K562 (cell line): Measurements from ENCODE around the gene HERC3. TPM values are rescaled to one million over a fixed set of nuclear protein-coding genes. Genes with fewer than 3 reads are reported as not detected.

Source experiments
- ATAC-seq: fragments of 200-7000 bp; cut with Tn5 transposase; 3 replicates; pipeline ENCODE4 v1.9.1; 2020; ENCODE audit warnings: moderate library complexity
- BruUV-seq: library from RNA; stranded (reverse); fragments of 400-500 nt; replicated peaks from 2 replicates; lab custom pipeline; 2021; lab: Mats Ljungman, UMichigan
- CTCF ChIA-PET: fragments of 300-600 bp; formaldehyde crosslinking; extraction: SDS; loops from one replicate; lab custom pipeline; 2021; ENCODE audit warnings: low intra/inter-chr PET ratio; lab: Yijun Ruan, JAX
- POLR2A ChIA-PET: fragments of 300-600, 350-650 bp; sonication (Branson Sonifier 250); formaldehyde crosslinking; extraction: SDS; loops from one replicate; lab custom pipeline; 2021; ENCODE audit warnings: antibody characterized with exemption, inconsistent platforms; lab: Yijun Ruan, JAX
- DNase-seq, 4 experiments: peaks; one replicate each; pipeline versions ENCODE4 v3.0.0 to v3.0.0-alpha.2; 2011 to 2018; ENCODE audit warnings: low spot score in 3 of 4, mixed read lengths in 3 of 4; ENCODE audit errors: extremely low read depth in 1 of 4
- FAIRE-seq: peaks from 2 replicates; lab custom pipeline; 2011; peaks lifted over from hg19 to GRCh38; lab: Jason Lieb, UNC
- H2AFZ ChIP-seq: 2 replicates; pipeline ENCODE4 v1.6.0; 2011; ENCODE audit warnings: low read depth, low read length, control low read depth, inconsistent platforms
- H3K27ac ChIP-seq: fragments of 200-600 bp; 3 replicates; pipeline ENCODE4 v1.8.0; 2011; ENCODE audit warnings: low read depth, mild to moderate bottlenecking, control low read depth, inconsistent platforms, low read length, moderate library complexity, mixed read lengths; ENCODE audit errors: extremely low read depth
- H3K27me3 ChIP-seq, 2 experiments: fragments of 300-600 bp in 1 of 2; 2 replicates in 1 of 2; 3 replicates in 1 of 2; pipeline versions ENCODE4 v1.6.0 to v1.8.0; 2011; ENCODE audit warnings: inconsistent platforms in 2 of 2, low read length in 2 of 2, mild to moderate bottlenecking in 1 of 2, mixed read lengths in 1 of 2, moderate library complexity in 1 of 2; ENCODE audit not compliant: control insufficient read depth in 2 of 2, insufficient read depth in 2 of 2
- H3K36me3 ChIP-seq: fragments of 300-600 bp; 3 replicates; pipeline ENCODE4 v1.8.0; 2011; ENCODE audit warnings: mild to moderate bottlenecking, low read length, inconsistent platforms; ENCODE audit not compliant: control insufficient read depth, insufficient read depth
- H3K4me1 ChIP-seq, 2 experiments: fragments of 200-600 bp in 1 of 2; replicated peaks in 1 of 2; 2 replicates in 1 of 2; 3 replicates in 1 of 2; pipeline versions ENCODE4 v1.5.1 to v1.8.0; 2011; ENCODE audit warnings: inconsistent platforms in 2 of 2, low read length in 2 of 2, mild to moderate bottlenecking in 1 of 2, mixed read lengths in 1 of 2, moderate library complexity in 1 of 2; ENCODE audit not compliant: control insufficient read depth in 2 of 2, insufficient read depth in 2 of 2
- H3K4me2 ChIP-seq: 2 replicates; pipeline ENCODE4 v1.6.1; 2011; ENCODE audit warnings: low read length, control low read depth, inconsistent platforms, mixed read lengths; ENCODE audit not compliant: insufficient read depth
- H3K4me3 ChIP-seq: fragments of 200-600 bp; sonication (generic), shearing (Covaris generic); 2 replicates; pipeline ENCODE4 v1.5.1; 2016; ENCODE audit warnings: control low read depth, inconsistent platforms
- H3K79me2 ChIP-seq: fragments of 200-600 bp; 3 replicates; pipeline ENCODE4 v1.8.0; 2011; ENCODE audit warnings: low read length, inconsistent platforms; ENCODE audit not compliant: control insufficient read depth, insufficient read depth
- H3K9ac ChIP-seq, 2 experiments: 2 replicates each; pipeline versions ENCODE4 v1.6.0 to v1.6.1; 2011; ENCODE audit warnings: low read depth in 2 of 2, low read length in 2 of 2, control low read depth in 1 of 2, inconsistent platforms in 1 of 2, mild to moderate bottlenecking in 1 of 2, mixed read lengths in 1 of 2; ENCODE audit not compliant: insufficient read depth in 1 of 2
- H3K9me1 ChIP-seq: one replicate; pipeline ENCODE4 v1.6.0; 2011; ENCODE audit warnings: inconsistent platforms, mild to moderate bottlenecking, low read length, moderate library complexity; ENCODE audit not compliant: control insufficient read depth, insufficient read depth
- H3K9me3 ChIP-seq: replicated peaks from 2 replicates; pipeline ENCODE4 v1.5.1; 2011; ENCODE audit warnings: low read depth, low read length, inconsistent platforms; ENCODE audit not compliant: control insufficient read depth, insufficient read depth
- H4K20me1 ChIP-seq: replicated peaks from 2 replicates; pipeline ENCODE4 v1.6.1; 2011; ENCODE audit warnings: low read length, inconsistent platforms, mixed read lengths; ENCODE audit not compliant: control insufficient read depth, insufficient read depth
- ASH1L ChIP-seq: fragments of 450-650 bp; IDR thresholded peaks from 2 replicates; pipeline ENCODE4 v1.6.1; 2018; ENCODE audit warnings: borderline replicate concordance, mild to moderate bottlenecking, low read depth; ENCODE audit not compliant: partially characterized antibody
- CTBP1 ChIP-seq: fragments of 450-650 bp; IDR thresholded peaks from 2 replicates; pipeline ENCODE4 v1.6.1; 2016; ENCODE audit warnings: borderline replicate concordance
- GATAD2A ChIP-seq: fragments of 450-650 bp; IDR thresholded peaks from 2 replicates; pipeline ENCODE4 v1.6.1; 2017
- HDAC1 ChIP-seq, 2 experiments: fragments of 450-650 bp; IDR thresholded peaks; 2 replicates each; pipeline ENCODE4 v1.6.1; 2016 to 2017; ENCODE audit warnings: inconsistent platforms in 1 of 2, mild to moderate bottlenecking in 1 of 2, moderate library complexity in 1 of 2
- MBD1 ChIP-seq: fragments of 250-450 bp; sonication (Bioruptor Pico); IDR thresholded peaks from 2 replicates; pipeline ENCODE4 v1.8.0; 2022; ENCODE audit warnings: inconsistent platforms
- PML ChIP-seq: IDR thresholded peaks from 2 replicates; pipeline ENCODE4 v1.6.1; 2012; ENCODE audit warnings: low read length, inconsistent platforms
- SMARCB1 ChIP-seq: IDR thresholded peaks from 2 replicates; pipeline ENCODE4 v1.6.1; 2011; ENCODE audit warnings: improper control_type of control experiment, low read depth; ENCODE audit not compliant: insufficient read length
- VEZF1 ChIP-seq: fragments of 200-800 bp; sonication (Bioruptor generic); IDR thresholded peaks from 2 replicates; pipeline ENCODE4 v1.6.1; 2017; ENCODE audit warnings: missing genetic modification characterization, missing compliant biosample characterization
- ZNF57 ChIP-seq: fragments of 450-650 bp; formaldehyde crosslinking; IDR thresholded peaks from 2 replicates; pipeline ENCODE4 v1.4.0; 2020; ENCODE audit warnings: mild to moderate bottlenecking, moderate library complexity
- in situ Hi-C: fragments of 300-500 bp; cut with MboI; formaldehyde crosslinking; loops from 4 replicates; pipeline ENCODE4 v1.15.0; 2018; ENCODE audit warnings: inconsistent platforms, mixed read lengths
- intact Hi-C: fragments of 100-400 bp; cut with micrococcal nuclease; formaldehyde crosslinking; loops from 2 replicates; pipeline ENCODE4 v1.14.2; 2022
- polyA plus RNA-seq, 8 experiments: library from polyadenylated mRNA; depleted of rRNA in 4 of 8; stranded (reverse) in 5 of 8; unstranded in 3 of 8; fragments of >200 nt; fragmentation: Nextera tagmentation in 2 of 8; fragmentation: Illumina TruSeq in 1 of 8; extraction: Ambion mirVana in 2 of 8; extraction: Trizol in 1 of 8; gene quantifications; 2 replicates each; pipeline versions ENCODE4 v1.2.1 to v1.2.3, GENCODE V29; 2011 to 2014; ENCODE audit warnings: inconsistent platforms in 1 of 8, missing spikeins in 1 of 8
- total RNA-seq, 7 experiments: library from RNA; depleted of rRNA in 6 of 7; stranded (reverse); fragments of >200 nt in 6 of 7; fragmentation: Illumina TruSeq in 2 of 7; extraction: Trizol in 2 of 7; gene quantifications; 2 replicates each; pipeline versions ENCODE4 v1.2.1 to v1.2.3, GENCODE V29; 2011 to 2021; ENCODE audit warnings: low replicate concordance in 1 of 7
- TF ChIP-seq, protein P1 (sequence below): fragments of 250-450 bp; sonication (Bioruptor Pico); IDR thresholded peaks from 2 replicates; pipeline ENCODE4 v1.8.0; 2022; ENCODE audit warnings: moderate library complexity, mild to moderate bottlenecking, inconsistent platforms
- TF ChIP-seq, protein P2 (sequence below): fragments of 250-450 bp; sonication (Bioruptor Pico); IDR thresholded peaks from 2 replicates; pipeline ENCODE4 v1.4.0; 2020; ENCODE audit warnings: borderline replicate concordance
- TF ChIP-seq, protein P3 (sequence below): fragments of 450-650 bp; IDR thresholded peaks from 2 replicates; pipeline ENCODE4 v1.7.1; 2018; ENCODE audit warnings: mild to moderate bottlenecking, low read depth; ENCODE audit not compliant: partially characterized antibody

Gene HERC3
- total and polyA plus RNA-seq, 9 of the 15 experiments (the other 6 are each of a cell fraction or from before 2014, with no cell fraction given), result 1.8 to 13.1 (median 7.6) TPM

- H2AFZ ChIP-seq, result no peak overlapping the region
- intact Hi-C loops, result no loop called here
- in situ Hi-C loops, result no loop called here
- no peak for TF ChIP-seq HDAC1 (IDR thresholded peaks at IDR 0.05)
- TF ChIP-seq VEZF1 (CRISPR knock-in tag), result no peak
- TF ChIP-seq, protein P1, sequence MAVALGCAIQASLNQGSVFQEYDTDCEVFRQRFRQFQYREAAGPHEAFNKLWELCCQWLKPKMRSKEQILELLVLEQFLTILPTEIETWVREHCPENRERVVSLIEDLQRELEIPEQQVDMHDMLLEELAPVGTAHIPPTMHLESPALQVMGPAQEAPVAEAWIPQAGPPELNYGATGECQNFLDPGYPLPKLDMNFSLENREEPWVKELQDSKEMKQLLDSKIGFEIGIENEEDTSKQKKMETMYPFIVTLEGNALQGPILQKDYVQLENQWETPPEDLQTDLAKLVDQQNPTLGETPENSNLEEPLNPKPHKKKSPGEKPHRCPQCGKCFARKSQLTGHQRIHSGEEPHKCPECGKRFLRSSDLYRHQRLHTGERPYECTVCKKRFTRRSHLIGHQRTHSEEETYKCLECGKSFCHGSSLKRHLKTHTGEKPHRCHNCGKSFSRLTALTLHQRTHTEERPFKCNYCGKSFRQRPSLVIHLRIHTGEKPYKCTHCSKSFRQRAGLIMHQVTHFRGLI (CRISPR knock-in tag), result no peak
- TF ChIP-seq GATAD2A, result no peak
- no peak for TF ChIP-seq PML
- TF ChIP-seq CTBP1, result no peak
- TF ChIP-seq ZNF57 (CRISPR knock-in tag), result no peak
- TF ChIP-seq SMARCB1, result no peak
- TF ChIP-seq, protein P2, sequence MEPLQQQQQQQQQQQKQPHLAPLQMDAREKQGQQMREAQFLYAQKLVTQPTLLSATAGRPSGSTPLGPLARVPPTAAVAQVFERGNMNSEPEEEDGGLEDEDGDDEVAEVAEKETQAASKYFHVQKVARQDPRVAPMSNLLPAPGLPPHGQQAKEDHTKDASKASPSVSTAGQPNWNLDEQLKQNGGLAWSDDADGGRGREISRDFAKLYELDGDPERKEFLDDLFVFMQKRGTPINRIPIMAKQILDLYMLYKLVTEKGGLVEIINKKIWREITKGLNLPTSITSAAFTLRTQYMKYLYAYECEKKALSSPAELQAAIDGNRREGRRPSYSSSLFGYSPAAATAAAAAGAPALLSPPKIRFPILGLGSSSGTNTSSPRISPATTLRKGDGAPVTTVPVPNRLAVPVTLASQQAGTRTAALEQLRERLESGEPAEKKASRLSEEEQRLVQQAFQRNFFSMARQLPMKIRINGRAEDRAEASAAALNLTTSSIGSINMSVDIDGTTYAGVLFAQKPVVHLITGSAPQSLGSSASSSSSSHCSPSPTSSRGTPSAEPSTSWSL, result no peak
- TF ChIP-seq, protein P3, sequence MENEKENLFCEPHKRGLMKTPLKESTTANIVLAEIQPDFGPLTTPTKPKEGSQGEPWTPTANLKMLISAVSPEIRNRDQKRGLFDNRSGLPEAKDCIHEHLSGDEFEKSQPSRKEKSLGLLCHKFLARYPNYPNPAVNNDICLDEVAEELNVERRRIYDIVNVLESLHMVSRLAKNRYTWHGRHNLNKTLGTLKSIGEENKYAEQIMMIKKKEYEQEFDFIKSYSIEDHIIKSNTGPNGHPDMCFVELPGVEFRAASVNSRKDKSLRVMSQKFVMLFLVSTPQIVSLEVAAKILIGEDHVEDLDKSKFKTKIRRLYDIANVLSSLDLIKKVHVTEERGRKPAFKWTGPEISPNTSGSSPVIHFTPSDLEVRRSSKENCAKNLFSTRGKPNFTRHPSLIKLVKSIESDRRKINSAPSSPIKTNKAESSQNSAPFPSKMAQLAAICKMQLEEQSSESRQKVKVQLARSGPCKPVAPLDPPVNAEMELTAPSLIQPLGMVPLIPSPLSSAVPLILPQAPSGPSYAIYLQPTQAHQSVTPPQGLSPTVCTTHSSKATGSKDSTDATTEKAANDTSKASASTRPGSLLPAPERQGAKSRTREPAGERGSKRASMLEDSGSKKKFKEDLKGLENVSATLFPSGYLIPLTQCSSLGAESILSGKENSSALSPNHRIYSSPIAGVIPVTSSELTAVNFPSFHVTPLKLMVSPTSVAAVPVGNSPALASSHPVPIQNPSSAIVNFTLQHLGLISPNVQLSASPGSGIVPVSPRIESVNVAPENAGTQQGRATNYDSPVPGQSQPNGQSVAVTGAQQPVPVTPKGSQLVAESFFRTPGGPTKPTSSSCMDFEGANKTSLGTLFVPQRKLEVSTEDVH, result no peak
- TF ChIP-seq ASH1L, result no peak
- TF ChIP-seq MBD1 (CRISPR knock-in tag), result no peak
Measured at GRCh38 chr4:88570001-88570400, 22.3 kb upstream of the HERC3 start.

More at GRCh38 chr4:88570001-88570400, 22.3 kb upstream of the HERC3 start:
- no peak overlapping the region for H3K27ac ChIP-seq
- H3K9me1 ChIP-seq, result no peaks in the 10 kb centered on the region
- H3K4me3 ChIP-seq, result no peak overlapping the region
- H4K20me1 ChIP-seq, result no peaks in the 10 kb centered on the region
- FAIRE-seq (no peak), ATAC-seq (no peak), DNase-seq (no peak)
- H3K79me2 ChIP-seq, result no peaks in the 10 kb centered on the region
- no peaks in the 10 kb centered on the region for H3K9me3 ChIP-seq
- no peaks in the 10 kb centered on the region for H3K36me3 ChIP-seq
- no peak overlapping the region for H3K4me2 ChIP-seq
- H3K4me1 ChIP-seq, result no peaks in the 10 kb centered on the region
- no peak overlapping the region for H3K9ac ChIP-seq
- H3K27me3 ChIP-seq, result peaks cover 0 to 12% of the 10 kb centered on the region in 2 experiments; a peak in 2 of 5 replicates
- ChIA-PET CTCF (no interaction called here), POLR2A (no interaction called here)
- BruUV-seq, result no TSS peak
